Middle frontal gyrus (tissue), 1 donor: ENCODE measurements around the gene OPCML.

Experiments
- DNase-seq: peaks from one replicate; pipeline ENCODE4 v3.0.0-alpha.2; 2015; ENCODE audit warnings: low spot score; ENCODE audit errors: extremely low spot score

OPCML gene

GRCh38 chr11:132528181-132528580 lies 1004.1 kb downstream of the OPCML start:
- no peak for DNase-seq

GRCh38 chr11:132523929-132524328 lies 1008.4 kb downstream of the OPCML start:
- no peak for DNase-seq

- no peak for DNase-seq
Observed at GRCh38 chr11:132520199-132520598, 1012.1 kb downstream of the OPCML start.

- peak; percentile 40 for DNase-seq
Observed at GRCh38 chr11:132519241-132519815, 1013.0 kb downstream of the OPCML start.

GRCh38 chr11:132504501-132505041 lies 1027.7 kb downstream of the OPCML start:
- no peak for DNase-seq

- DNase-seq, result no peak
Observed at GRCh38 chr11:132501356-132501755, 1030.9 kb downstream of the OPCML start.

- DNase-seq, result no peak
Observed at GRCh38 chr11:132499661-132500060, 1032.6 kb downstream of the OPCML start.

- no peak for DNase-seq
Observed at GRCh38 chr11:132496341-132496740, 1036.0 kb downstream of the OPCML start.

GRCh38 chr11:132493801-132494200 lies 1038.5 kb downstream of the OPCML start:
- no peak for DNase-seq

- DNase-seq, result no peak
Observed at GRCh38 chr11:132490978-132491377, 1041.3 kb downstream of the OPCML start.

- DNase-seq, result no peak
Observed at GRCh38 chr11:132486060-132486459, 1046.2 kb downstream of the OPCML start.

- DNase-seq, result no peak
Observed at GRCh38 chr11:132475026-132475425, 1057.3 kb downstream of the OPCML start.

GRCh38 chr11:132472411-132473172 lies 1059.7 kb downstream of the OPCML start:
- peak; percentile 6 for DNase-seq

- DNase-seq, result no peak
Observed at GRCh38 chr11:132471466-132471865, 1060.8 kb downstream of the OPCML start.

GRCh38 chr11:132466983-132467382 lies 1065.3 kb downstream of the OPCML start:
- DNase-seq, result no peak

GRCh38 chr11:132464939-132465338 lies 1067.4 kb downstream of the OPCML start:
- no peak for DNase-seq

GRCh38 chr11:132464003-132464342 lies 1068.3 kb downstream of the OPCML start:
- no peak for DNase-seq

- DNase-seq, result no peak
Observed at GRCh38 chr11:132463295-132464002, 1068.9 kb downstream of the OPCML start.

- no peak for DNase-seq
Observed at GRCh38 chr11:132459736-132460135, 1072.6 kb downstream of the OPCML start.

- DNase-seq, result no peak
Observed at GRCh38 chr11:132457445-132457844, 1074.9 kb downstream of the OPCML start.

- DNase-seq, result no peak
Observed at GRCh38 chr11:132456751-132457328, 1075.5 kb downstream of the OPCML start.

- DNase-seq, result no peak
Observed at GRCh38 chr11:132455044-132455443, 1077.3 kb downstream of the OPCML start.
